IMR-90 (cell line): ENCODE measurements around the gene NEK8. TPM values are rescaled to one million over a fixed set of nuclear protein-coding genes. Genes with fewer than 3 reads are reported as not detected.

ENCODE experiments used
- ATAC-seq: fragments of 200-7000 bp; cut with Tn5 transposase; 2 replicates; pipeline ENCODE4 v1.9.1; 2020; ENCODE audit warnings: low read depth, mild to moderate bottlenecking, moderate library complexity
- BruUV-seq: library from RNA; stranded (reverse); fragments of 400-500 nt; replicated peaks from 2 replicates; lab custom pipeline; 2021; lab: Mats Ljungman, UMichigan
- CTCF ChIA-PET: fragments of 300-600 bp; formaldehyde crosslinking; extraction: SDS; loops from one replicate; lab custom pipeline; 2021; ENCODE audit warnings: antibody characterized with exemption; lab: Yijun Ruan, JAX
- POLR2A ChIA-PET: fragments of 300-600 bp; sonication (Branson Sonifier 250); formaldehyde crosslinking; loops from one replicate; lab custom pipeline; 2022; ENCODE audit warnings: antibody characterized with exemption; ENCODE audit not compliant: unreplicated experiment; lab: Charles Lee
- DNase-seq: peaks from one replicate; pipeline ENCODE4 v3.0.0; 2013
- H2AFZ ChIP-seq: replicated peaks from 2 replicates; pipeline ENCODE3; 2013; ENCODE audit warnings: low read length, mild to moderate bottlenecking; ENCODE audit not compliant: poor library complexity
- H2AK5ac ChIP-seq: 2 replicates; pipeline ENCODE4 v1.6.1; 2013; ENCODE audit warnings: low read depth, low read length, inconsistent platforms
- H2AK9ac ChIP-seq: replicated peaks from 2 replicates; pipeline ENCODE3; 2013; ENCODE audit warnings: mild to moderate bottlenecking, low read depth, low read length, moderate library complexity; ENCODE audit not compliant: poor library complexity
- H2BK120ac ChIP-seq: 2 replicates; pipeline ENCODE4 v1.6.1; 2013; ENCODE audit warnings: low read depth, low read length, inconsistent platforms
- H2BK15ac ChIP-seq: 3 replicates; pipeline ENCODE4 v1.6.1; 2013; ENCODE audit warnings: low read depth, low read length, inconsistent platforms
- H2BK20ac ChIP-seq: 2 replicates; pipeline ENCODE4 v1.6.1; 2013; ENCODE audit warnings: low read depth, mild to moderate bottlenecking, inconsistent platforms, low read length, moderate library complexity
- H2BK5ac ChIP-seq: 2 replicates; pipeline ENCODE4 v1.6.1; 2013; ENCODE audit warnings: mild to moderate bottlenecking, low read depth, low read length, inconsistent platforms; ENCODE audit not compliant: poor library complexity, severe bottlenecking
- H3K14ac ChIP-seq: replicated peaks from 2 replicates; pipeline ENCODE4 v1.6.1; 2013; ENCODE audit warnings: low read depth, low read length, inconsistent platforms
- H3K18ac ChIP-seq: 2 replicates; pipeline ENCODE4 v1.6.1; 2013; ENCODE audit warnings: low read depth, low read length, control low read depth
- H3K23ac ChIP-seq: 2 replicates; pipeline ENCODE4 v1.6.1; 2013; ENCODE audit warnings: low read depth, low read length, inconsistent platforms
- H3K27ac ChIP-seq: 2 replicates; pipeline ENCODE4 v1.5.1; 2013; ENCODE audit warnings: mild to moderate bottlenecking, control low read depth, low read length; ENCODE audit not compliant: insufficient read depth
- H3K27me3 ChIP-seq: 2 replicates; pipeline ENCODE4 v1.6.1; 2013; ENCODE audit warnings: low read length; ENCODE audit not compliant: control insufficient read depth, insufficient read depth
- H3K36me3 ChIP-seq: 2 replicates; pipeline ENCODE4 v1.6.1; 2013; ENCODE audit warnings: low read length, mixed read lengths; ENCODE audit not compliant: control insufficient read depth, insufficient read depth
- H3K4ac ChIP-seq: 2 replicates; pipeline ENCODE4 v1.6.1; 2013; ENCODE audit warnings: low read depth, low read length, inconsistent platforms
- H3K4me1 ChIP-seq: 2 replicates; pipeline ENCODE4 v1.6.1; 2013; ENCODE audit warnings: low read length, mixed read lengths; ENCODE audit not compliant: control insufficient read depth, insufficient read depth
- H3K4me2 ChIP-seq: 2 replicates; pipeline ENCODE4 v1.6.1; 2013; ENCODE audit warnings: low read depth, mild to moderate bottlenecking, control low read depth, low read length, moderate library complexity
- H3K4me3 ChIP-seq: 2 replicates; pipeline ENCODE4 v1.5.1; 2013; ENCODE audit warnings: low read depth, mild to moderate bottlenecking, control low read depth, low read length, moderate library complexity; ENCODE audit not compliant: insufficient read depth
- H3K56ac ChIP-seq: 2 replicates; pipeline ENCODE4 v1.6.1; 2013; ENCODE audit warnings: low read length, inconsistent platforms; ENCODE audit not compliant: insufficient read depth; ENCODE audit errors: extremely low read depth
- H3K79me1 ChIP-seq, 2 experiments: 2 replicates each; pipeline ENCODE4 v1.6.1; 2013; ENCODE audit warnings: low read length in 2 of 2, inconsistent platforms in 1 of 2, low read depth in 1 of 2
- H3K9ac ChIP-seq: 2 replicates; pipeline ENCODE4 v1.6.1; 2013; ENCODE audit warnings: low read depth, low read length, control low read depth
- H3K9me1 ChIP-seq: 2 replicates; pipeline ENCODE4 v1.6.1; 2013; ENCODE audit warnings: low read length, inconsistent platforms; ENCODE audit not compliant: insufficient read depth
- H3K9me3 ChIP-seq: 2 replicates; pipeline ENCODE4 v1.6.1; 2013; ENCODE audit warnings: low read length; ENCODE audit not compliant: control insufficient read depth, insufficient read depth
- H4K20me1 ChIP-seq: 2 replicates; pipeline ENCODE4 v1.6.1; 2013; ENCODE audit warnings: low read length, inconsistent platforms; ENCODE audit not compliant: insufficient read depth
- H4K5ac ChIP-seq: 2 replicates; pipeline ENCODE4 v1.6.1; 2013; ENCODE audit warnings: mild to moderate bottlenecking, low read depth, low read length, control low read depth
- H4K8ac ChIP-seq, 2 experiments: 2 replicates each; pipeline ENCODE4 v1.6.1; 2013; ENCODE audit warnings: low read depth in 2 of 2, low read length in 2 of 2, control low read depth in 1 of 2, inconsistent platforms in 1 of 2
- H4K91ac ChIP-seq: 2 replicates; pipeline ENCODE4 v1.6.1; 2013; ENCODE audit warnings: low read depth, low read length, inconsistent platforms; ENCODE audit not compliant: insufficient read depth
- CEBPB ChIP-seq: IDR thresholded peaks from 2 replicates; pipeline ENCODE4 v1.6.1; 2012; ENCODE audit warnings: low read depth, low read length, improper control_type of control experiment
- CHD1 ChIP-seq: IDR thresholded peaks from 2 replicates; pipeline ENCODE4 v1.6.1; 2012; ENCODE audit warnings: low read depth, low read length, improper control_type of control experiment
- CTCF ChIP-seq: conservative IDR thresholded peaks from 2 replicates; pipeline ENCODE4 v1.5.1; 2012; ENCODE audit warnings: mild to moderate bottlenecking, low read depth, low read length, improper control_type of control experiment
- ELK1 ChIP-seq: fragments of 150-350 bp; IDR thresholded peaks from 2 replicates; pipeline ENCODE4 v1.6.1; 2016; ENCODE audit warnings: low read depth, mild to moderate bottlenecking, low read length, moderate library complexity, borderline replicate concordance
- FOS ChIP-seq: fragments of 150-350 bp; IDR thresholded peaks from 2 replicates; pipeline ENCODE4 v1.6.1; 2016; ENCODE audit warnings: low read depth, low read length
- MAFK ChIP-seq: IDR thresholded peaks from 2 replicates; pipeline ENCODE4 v1.6.1; 2012; ENCODE audit warnings: low read depth, low read length, improper control_type of control experiment
- MAZ ChIP-seq: IDR thresholded peaks from 2 replicates; pipeline ENCODE4 v1.6.1; 2012; ENCODE audit warnings: low read depth, mild to moderate bottlenecking, low read length, improper control_type of control experiment, moderate library complexity, borderline replicate concordance
- MXI1 ChIP-seq: IDR thresholded peaks from 2 replicates; pipeline ENCODE4 v1.6.1; 2012; ENCODE audit warnings: low read depth, mild to moderate bottlenecking, low read length, moderate library complexity, borderline replicate concordance
- NFE2L2 ChIP-seq: fragments of 150-350 bp; IDR thresholded peaks from 2 replicates; pipeline ENCODE4 v1.6.1; 2016; ENCODE audit warnings: low read depth, mild to moderate bottlenecking, low read length
- POLR2A ChIP-seq: IDR thresholded peaks from 2 replicates; pipeline ENCODE4 v1.6.1; 2012; ENCODE audit warnings: mild to moderate bottlenecking, low read depth, low read length
- RAD21 ChIP-seq: IDR thresholded peaks from 2 replicates; pipeline ENCODE4 v1.6.1; 2012; ENCODE audit warnings: low read length, improper control_type of control experiment
- RCOR1 ChIP-seq: IDR thresholded peaks from 2 replicates; pipeline ENCODE4 v1.6.1; 2012; ENCODE audit warnings: mild to moderate bottlenecking, low read length, improper control_type of control experiment; ENCODE audit not compliant: insufficient replicate concordance
- RFX5 ChIP-seq: IDR thresholded peaks from 2 replicates; pipeline ENCODE4 v1.8.0; 2012; ENCODE audit warnings: low read depth, mild to moderate bottlenecking, low read length, moderate library complexity
- USF2 ChIP-seq: fragments of 150-350 bp; IDR thresholded peaks from 2 replicates; pipeline ENCODE4 v1.6.1; 2017; ENCODE audit warnings: mild to moderate bottlenecking, antibody characterized with exemption, low read length, low read depth
- WGBS, 2 experiments: methylation state at CpG; one replicate each; pipeline versions ENCODE4 v1.1.5 to v1.1.7; 2013; ENCODE audit warnings: missing lambda C conversion rate in 2 of 2; ENCODE audit not compliant: insufficient read length in 1 of 2; ENCODE audit errors: extremely low coverage in 2 of 2; 5-methylcytosine and 5-hydroxymethylcytosine counted together
- dilution Hi-C: fragments of 300-500 bp; cut with HindIII; formaldehyde crosslinking; loops from one replicate; pipeline ENCODE4 v1.14.3; 2018; ENCODE audit warnings: low sequenced_read_pairs; ENCODE audit not compliant: unreplicated experiment
- in situ Hi-C: fragments of 300-500 bp; cut with MboI; formaldehyde crosslinking; loops from 3 replicates; pipeline ENCODE4 v1.14.3; 2019; ENCODE audit warnings: low sequenced_read_pairs, inconsistent platforms, mixed read lengths
- intact Hi-C: fragments of 100-400 bp; cut with micrococcal nuclease; formaldehyde crosslinking; loops from 2 replicates; pipeline ENCODE4 v1.10.0; 2022
- polyA plus RNA-seq, 3 experiments: library from polyadenylated mRNA; depleted of rRNA; stranded (reverse); fragments of >200 nt; gene quantifications; 2 replicates each; pipeline ENCODE4 v1.2.3, GENCODE V29; 2012; ENCODE audit warnings: low replicate concordance in 1 of 3
- total RNA-seq: library from RNA; depleted of rRNA; stranded (reverse); fragments of >200 nt; gene quantifications from 2 replicates; pipeline ENCODE4 v1.2.3, GENCODE V29; 2012

The NEK8 gene
- total and polyA plus RNA-seq, 2 of the 4 experiments (the other 2 are of a cell fraction): 4.6 to 5.2 TPM

GRCh38 chr17:28704219-28704858 lies 24.2 kb upstream of the NEK8 start:
- Histone ChIP-seq H2AK9ac (no peak overlapping the region), H2BK15ac (no peak overlapping the region), H3K4me3 (no peak overlapping the region), H3K4me2 (no peak overlapping the region), H2BK120ac (no peak overlapping the region), H3K9ac (no peak overlapping the region), H4K20me1 (no peaks in the 10 kb centered on the region; the same call in 1 of the 2 replicates), H3K9me1 (peaks cover 4% of the 10 kb centered on the region; the same call in 1 of the 2 replicates), H4K8ac (no peak overlapping the region), H3K27me3 (no peaks in the 10 kb centered on the region), H4K5ac (no peak overlapping the region), H3K36me3 (peaks cover 64% of the 10 kb centered on the region), H2BK20ac (no peak overlapping the region), H3K79me1 (peaks cover 0 to 2% of the 10 kb centered on the region in 2 experiments; a peak in 2 of 4 replicates), H3K18ac (no peak overlapping the region), H3K4ac (no peak overlapping the region), H3K56ac (no peak overlapping the region), H4K91ac (no peak overlapping the region), H3K14ac (no peak overlapping the region), H3K9me3 (no peaks in the 10 kb centered on the region), H3K4me1 (no peaks in the 10 kb centered on the region), H2AFZ (no peak overlapping the region), H2BK5ac (no peak overlapping the region), H3K27ac (no peak overlapping the region), H2AK5ac (no peak overlapping the region), H3K23ac (no peak overlapping the region)
- intact Hi-C loops (no loop called here), in situ Hi-C loops (no loop called here), dilution Hi-C loops (no loop called here)
- 100% methylated on average over 4 of the region's 14 CpGs; no CpG with 5 or more reads in 1 of the 2 experiments for WGBS, 2 experiments
- ATAC-seq (no peak), DNase-seq (no peak)
- ChIA-PET CTCF (no interaction called here), POLR2A (no interaction called here)
- BruUV-seq: no TSS peak
- TF ChIP-seq MAFK (no peak), USF2 (no peak), MAZ (no peak), MXI1 (no peak), ELK1 (no peak), CEBPB (no peak), POLR2A (no peak), RCOR1 (no peak), NFE2L2 (no peak), RAD21 (no peak), FOS (no peak), CHD1 (no peak), RFX5 (no peak), CTCF (no peak)
